A673 (cell line): ENCODE measurements around the gene ZNF428. TPM values are rescaled to one million over a fixed set of nuclear protein-coding genes. Genes with fewer than 3 reads are reported as not detected.
A peak's percentile ranks its signal among the peaks of the same experiment; 100 is the strongest.

Experiments used
- BruUV-seq: library from RNA; stranded (reverse); fragments of 400-500 nt; replicated peaks from 2 replicates; lab custom pipeline; 2021; lab: Mats Ljungman, UMichigan
- CTCF ChIA-PET: fragments of 300-600 bp; sonication (Branson Sonifier 250); formaldehyde crosslinking; loops from one replicate; lab custom pipeline; 2022; ENCODE audit warnings: antibody characterized with exemption; lab: Charles Lee
- POLR2A ChIA-PET: fragments of 300-600 bp; sonication (Branson Sonifier 250); formaldehyde crosslinking; loops from one replicate; lab custom pipeline; 2022; ENCODE audit warnings: antibody characterized with exemption; ENCODE audit not compliant: low non-redundant PET; lab: Charles Lee
- DNase-seq: peaks from one replicate; pipeline ENCODE4 v3.0.0-alpha.2; 2015; ENCODE audit warnings: low spot score
- H3K27ac ChIP-seq: fragments of 200-600 bp; sonication (generic); 2 replicates; pipeline ENCODE4 v1.5.1; 2016; ENCODE audit warnings: mixed run types, low read depth, mild to moderate bottlenecking, mixed read lengths, antibody characterized with exemption, low read length; ENCODE audit not compliant: poor library complexity, severe bottlenecking
- H3K27me3 ChIP-seq: fragments of 200-600 bp; sonication (generic); replicated peaks from 2 replicates; pipeline ENCODE4 v1.6.1; 2017; ENCODE audit warnings: mixed run types, low read depth, mild to moderate bottlenecking, mixed read lengths, antibody characterized with exemption, low read length; ENCODE audit not compliant: insufficient read depth, poor library complexity
- H3K36me3 ChIP-seq: fragments of 200-600 bp; sonication (generic); 2 replicates; pipeline ENCODE4 v1.6.1; 2016; ENCODE audit warnings: mixed run types, mild to moderate bottlenecking, mixed read lengths, antibody characterized with exemption, low read length; ENCODE audit not compliant: insufficient read depth, poor library complexity, severe bottlenecking
- H3K4me1 ChIP-seq: fragments of 200-600 bp; sonication (generic); 2 replicates; pipeline ENCODE4 v1.6.1; 2017; ENCODE audit warnings: mixed run types, mild to moderate bottlenecking, mixed read lengths, antibody characterized with exemption, low read length; ENCODE audit not compliant: insufficient read depth, poor library complexity, severe bottlenecking
- H3K4me3 ChIP-seq: fragments of 200-600 bp; sonication (generic); 2 replicates; pipeline ENCODE4 v1.5.1; 2016; ENCODE audit warnings: low read depth, mixed run types, mild to moderate bottlenecking, mixed read lengths, low read length; ENCODE audit not compliant: poor library complexity, severe bottlenecking
- H3K9me3 ChIP-seq: fragments of 200-600 bp; sonication (generic); 2 replicates; pipeline ENCODE4 v1.6.1; 2016; ENCODE audit warnings: mixed run types, low read depth, mild to moderate bottlenecking, mixed read lengths, antibody characterized with exemption, low read length; ENCODE audit not compliant: poor library complexity, severe bottlenecking
- CTCF ChIP-seq: fragments of 300-800, 200-600 bp; sonication (generic); conservative IDR thresholded peaks from 2 replicates; pipeline ENCODE4 v1.5.1; 2017; ENCODE audit warnings: low read depth, mild to moderate bottlenecking, antibody characterized with exemption, low read length, moderate library complexity, mixed read lengths
- EZH2 ChIP-seq: fragments of 200-600 bp; sonication (generic); IDR thresholded peaks from 2 replicates; pipeline ENCODE4 v1.6.1; 2017; ENCODE audit warnings: borderline replicate concordance, low read depth, mild to moderate bottlenecking, mixed read lengths, antibody characterized with exemption, low read length; ENCODE audit not compliant: poor library complexity, severe bottlenecking
- intact Hi-C: fragments of 100-400 bp; cut with micrococcal nuclease; formaldehyde crosslinking; loops from one replicate; pipeline ENCODE4 v1.10.0; 2022; ENCODE audit not compliant: unreplicated experiment
- total RNA-seq: library from RNA; stranded (reverse); gene quantifications from 2 replicates; pipeline ENCODE4 v1.2.3, GENCODE V29; 2021

Gene ZNF428
- total RNA-seq, 1 experiment from 2014 or later, result 65.7 TPM

GRCh38 chr19:43575156-43575950 is 44.1 kb downstream of the ZNF428 start, which contains the start of the genes PINLYP and XRCC1:
PINLYP (plus strand) TSS chr19:43575801; CDS start chr19:43577192, 1,391 bp downstream.
XRCC1 (minus strand) TSS chr19:43575527; CDS start chr19:43575458, 69 bp downstream.
- ChIA-PET CTCF (interaction anchor here (1.2 kb wide), 1 partner anchor 20 kb away, joined by 5 read pairs; no protein-coding TSS in a partner anchor), POLR2A (no interaction called here)
- TF ChIP-seq EZH2 (no peak), CTCF (no peak)
- H3K36me3 ChIP-seq, result peaks cover 4% of the 10 kb centered on the region
- H3K27ac ChIP-seq, result peak within 1 kb of the TSS; percentile 94
- DNase-seq, result peak; percentile 99
- intact Hi-C loops, result loop anchor here (1.0 kb wide), 1 partner anchor 21 kb away; the partner anchor contains the start of genes IRGQ and ZNF576
- BruUV-seq, result no TSS peak
- H3K27me3 ChIP-seq, result no peaks in the 10 kb centered on the region
- H3K4me1 ChIP-seq, result peaks cover 16% of the 10 kb centered on the region
- H3K4me3 ChIP-seq, result peak within 1 kb of the TSS; percentile 94
- no peaks in the 10 kb centered on the region for H3K9me3 ChIP-seq

GRCh38 chr19:43574424-43575155 is 44.8 kb downstream of the ZNF428 start:
- peak; percentile 33 for DNase-seq
- Histone ChIP-seq H3K27me3 (no peaks in the 10 kb centered on the region), H3K9me3 (no peaks in the 10 kb centered on the region), H3K4me1 (peaks cover 16% of the 10 kb centered on the region), H3K36me3 (peaks cover 4% of the 10 kb centered on the region), H3K27ac (peak overlapping the region; percentile 94), H3K4me3 (peak overlapping the region; percentile 94)
- POLR2A ChIA-PET, result no interaction called here
- BruUV-seq, result TSS peak; percentile 15
- no peak for TF ChIP-seq CTCF
- no peak for TF ChIP-seq EZH2
- intact Hi-C loops, result loop anchor here (1.0 kb wide), 1 partner anchor 22 kb away; the partner anchor contains the start of genes IRGQ and ZNF576
- CTCF ChIA-PET, result interaction anchor here (1.2 kb wide), 1 partner anchor 19 kb away, joined by 5 read pairs; no protein-coding TSS in a partner anchor

- H3K36me3 ChIP-seq, result peaks cover 4% of the 10 kb centered on the region
- DNase-seq, result no peak
- no peak overlapping the region for H3K4me3 ChIP-seq
- ChIA-PET POLR2A (no interaction called here), CTCF (no interaction called here)
- no peak for TF ChIP-seq EZH2
- no peak for TF ChIP-seq CTCF
- no TSS peak for BruUV-seq
- H3K27me3 ChIP-seq, result no peaks in the 10 kb centered on the region
- H3K27ac ChIP-seq, result no peak overlapping the region
- no peaks in the 10 kb centered on the region for H3K9me3 ChIP-seq
- intact Hi-C loops, result no loop called here
- peaks cover 16% of the 10 kb centered on the region for H3K4me1 ChIP-seq
These were observed 47.2 kb downstream of the ZNF428 start for GRCh38 chr19:43572171-43572588.
